Measurements from ENCODE around the gene BCAP29. TPM values are rescaled to one million over a fixed set of nuclear protein-coding genes. Genes with fewer than 3 reads are reported as not detected.

BCAP29 gene
- total and polyA plus RNA-seq, 7 donors: 15.6 to 173 (median 104) TPM

DNA sequence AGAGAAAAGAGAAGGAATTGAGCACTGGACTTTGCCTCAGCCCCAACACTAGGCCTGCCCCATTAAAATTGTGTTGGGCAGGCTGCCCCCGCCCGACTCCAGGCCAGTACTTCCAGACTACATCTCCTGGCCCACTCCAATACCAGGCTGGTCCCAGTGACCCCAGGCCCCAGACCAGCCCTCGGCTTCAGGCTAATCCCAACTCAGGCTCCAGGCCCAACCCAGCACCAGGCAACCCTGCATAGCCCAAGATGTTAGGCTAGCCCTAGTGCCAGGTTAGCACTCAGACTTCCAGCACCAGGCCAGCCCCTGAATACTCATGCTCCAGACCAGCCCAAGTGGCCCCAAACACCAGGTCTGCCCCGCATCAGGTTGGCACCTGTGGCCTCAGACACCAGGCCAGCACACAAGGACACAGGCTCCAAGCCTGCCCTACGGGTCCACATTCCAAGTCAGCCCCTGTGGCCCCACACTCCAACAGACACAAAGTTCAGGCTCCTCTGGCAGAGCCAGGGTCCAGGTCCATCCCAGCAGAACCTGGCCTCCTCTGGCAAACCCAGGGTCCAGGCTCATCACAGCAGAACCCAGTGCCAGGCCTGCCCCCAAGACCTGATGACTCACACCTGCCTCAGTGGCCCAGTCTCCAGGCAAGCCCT, 36.6 kb upstream of the BCAP29 start:
- peak; percentile 57 for DNase-seq
- TF ChIP-seq POLR2AphosphoS5 (IDR thresholded peaks at IDR 0.05) (no peak), POLR2A (IDR thresholded peaks at IDR 0.05) (no peak), EP300 (IDR thresholded peaks at IDR 0.05) (no peak)
- TF ChIP-seq, protein P1, sequence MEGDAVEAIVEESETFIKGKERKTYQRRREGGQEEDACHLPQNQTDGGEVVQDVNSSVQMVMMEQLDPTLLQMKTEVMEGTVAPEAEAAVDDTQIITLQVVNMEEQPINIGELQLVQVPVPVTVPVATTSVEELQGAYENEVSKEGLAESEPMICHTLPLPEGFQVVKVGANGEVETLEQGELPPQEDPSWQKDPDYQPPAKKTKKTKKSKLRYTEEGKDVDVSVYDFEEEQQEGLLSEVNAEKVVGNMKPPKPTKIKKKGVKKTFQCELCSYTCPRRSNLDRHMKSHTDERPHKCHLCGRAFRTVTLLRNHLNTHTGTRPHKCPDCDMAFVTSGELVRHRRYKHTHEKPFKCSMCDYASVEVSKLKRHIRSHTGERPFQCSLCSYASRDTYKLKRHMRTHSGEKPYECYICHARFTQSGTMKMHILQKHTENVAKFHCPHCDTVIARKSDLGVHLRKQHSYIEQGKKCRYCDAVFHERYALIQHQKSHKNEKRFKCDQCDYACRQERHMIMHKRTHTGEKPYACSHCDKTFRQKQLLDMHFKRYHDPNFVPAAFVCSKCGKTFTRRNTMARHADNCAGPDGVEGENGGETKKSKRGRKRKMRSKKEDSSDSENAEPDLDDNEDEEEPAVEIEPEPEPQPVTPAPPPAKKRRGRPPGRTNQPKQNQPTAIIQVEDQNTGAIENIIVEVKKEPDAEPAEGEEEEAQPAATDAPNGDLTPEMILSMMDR (IDR thresholded peaks at IDR 0.05): no peak
- Histone ChIP-seq H3K27me3 (no peaks in the 10 kb centered on the region), H3K36me3 (peaks cover 0 to 50% (median 7%) of the 10 kb centered on the region in 4 donors), H3K9me3 (peaks cover 0 to 5% (median 2%) of the 10 kb centered on the region in 4 donors), H3K4me1 (no peaks in the 10 kb centered on the region), H3K4me3 (no peak overlapping the region), H3K27ac (no peak overlapping the region)
- intact Hi-C loops (cut with DNase I): no loop called here
- WGBS, 2 donors: 87 to 98% methylated on average over 5 of the region's 5 CpGs

DNA sequence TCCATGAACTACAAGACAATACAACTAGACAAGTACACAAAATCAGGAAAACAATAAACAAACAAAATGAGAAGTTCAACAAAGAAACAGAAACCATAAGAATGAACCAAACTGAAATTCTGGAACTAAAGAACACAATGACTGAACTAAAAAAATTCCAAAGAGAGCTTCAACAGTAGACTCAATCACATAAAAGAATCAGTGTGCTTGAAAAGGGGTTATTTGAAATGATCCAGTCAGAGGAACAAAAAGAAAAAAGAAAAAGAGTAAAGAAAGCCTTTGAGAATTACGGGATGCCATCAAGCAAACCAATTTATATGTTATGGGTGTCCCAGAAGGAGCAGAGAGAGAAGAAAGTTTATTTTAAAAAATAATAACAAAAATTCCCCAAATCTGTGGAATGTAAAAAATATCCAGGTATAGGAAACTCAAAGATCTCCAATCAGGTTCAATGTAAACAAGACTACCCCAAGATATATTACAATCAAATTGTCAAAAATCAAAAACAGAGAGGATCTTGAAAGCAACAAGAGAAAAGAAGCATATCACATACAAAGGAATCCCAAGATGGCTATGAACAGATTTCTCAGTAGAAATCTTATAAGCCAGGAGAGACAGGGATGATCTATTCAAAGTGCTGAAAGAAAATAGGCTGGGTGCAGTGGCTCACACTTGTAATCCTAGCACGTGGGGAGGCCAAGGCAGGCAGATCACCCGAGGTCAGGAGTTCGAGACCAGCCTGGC, 35.0 kb upstream of the BCAP29 start:
- 98 to 99% methylated on average over 4 of the region's 4 CpGs for WGBS, 2 donors
- Histone ChIP-seq H3K27me3 (no peaks in the 10 kb centered on the region), H3K27ac (no peak overlapping the region), H3K4me3 (no peak overlapping the region), H3K4me1 (no peaks in the 10 kb centered on the region), H3K36me3 (peaks cover 0 to 50% (median 7%) of the 10 kb centered on the region in 4 donors), H3K9me3 (peaks cover 0 to 5% (median 2%) of the 10 kb centered on the region in 4 donors)
- no peak for DNase-seq
- intact Hi-C loops (cut with DNase I): no loop called here
- TF ChIP-seq, protein P1 (IDR thresholded peaks at IDR 0.05): no peak
- TF ChIP-seq POLR2A (IDR thresholded peaks at IDR 0.05) (no peak), EP300 (IDR thresholded peaks at IDR 0.05) (no peak), POLR2AphosphoS5 (IDR thresholded peaks at IDR 0.05) (no peak)

DNA sequence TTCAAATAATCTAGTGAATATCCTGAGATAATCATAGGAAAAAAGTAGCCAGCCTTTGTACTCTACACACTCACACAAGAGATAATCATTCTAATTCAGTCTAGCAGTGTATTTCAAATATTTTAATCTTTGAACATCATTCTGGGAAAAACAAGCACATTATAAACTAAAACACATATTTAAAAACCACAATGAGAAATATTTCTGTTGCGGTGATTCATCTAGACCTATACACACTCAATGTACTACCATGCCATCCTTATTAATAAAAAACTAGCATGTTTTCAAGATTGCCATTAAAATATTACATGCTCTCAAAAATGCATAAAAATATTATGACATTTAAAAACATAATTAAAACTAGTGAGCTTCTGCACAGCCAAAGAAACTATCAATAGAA, 28.1 kb upstream of the BCAP29 start:
- intact Hi-C loops (cut with DNase I): no loop called here
- peaks cover 5 to 52% (median 7%) of the 10 kb centered on the region in 4 donors for H3K36me3 ChIP-seq

DNA sequence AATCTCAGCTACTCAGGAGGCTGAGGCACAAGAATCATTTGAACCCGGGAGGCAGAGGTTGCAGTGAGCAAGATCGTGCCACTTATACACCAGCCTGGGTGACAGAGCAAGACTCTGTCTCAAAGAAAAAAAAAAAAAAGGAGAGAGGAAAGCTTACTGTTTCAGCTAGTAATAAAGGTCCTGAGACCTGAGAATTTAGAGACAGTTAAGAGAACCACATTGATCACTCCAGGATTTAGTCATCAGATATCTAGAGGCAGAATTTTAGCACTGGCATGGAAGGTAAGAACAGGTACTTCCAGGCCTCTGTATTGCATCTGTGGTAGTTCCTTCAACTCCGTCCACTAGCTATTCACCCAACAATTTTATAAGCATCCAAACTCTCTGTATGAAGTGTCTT, 24.2 kb upstream of the BCAP29 start:
- no peak overlapping the region for H3K4me3 ChIP-seq
- no peak for TF ChIP-seq POLR2AphosphoS5 (IDR thresholded peaks at IDR 0.05)
- TF ChIP-seq POLR2A (IDR thresholded peaks at IDR 0.05): no peak
- TF ChIP-seq, protein P1 (IDR thresholded peaks at IDR 0.05): no peak
- no peak for TF ChIP-seq EP300 (IDR thresholded peaks at IDR 0.05)
- intact Hi-C loops (cut with DNase I): no loop called here
- H3K27ac ChIP-seq: no peak overlapping the region
- no peaks in the 10 kb centered on the region for H3K9me3 ChIP-seq
- H3K27me3 ChIP-seq: no peaks in the 10 kb centered on the region
- 96 to 97% methylated on average over 3 of the region's 3 CpGs for WGBS, 2 donors
- peaks cover 4 to 52% (median 5%) of the 10 kb centered on the region in 4 donors for H3K36me3 ChIP-seq
- H3K4me1 ChIP-seq: peaks cover 0 to 17% (median 8%) of the 10 kb centered on the region in 4 donors
- DNase-seq: no peak

More for the DNA sequence above, 28.1 kb upstream of the BCAP29 start:
- no peak overlapping the region for H3K4me3 ChIP-seq
- H3K27ac ChIP-seq: no peak overlapping the region
- no peak for TF ChIP-seq EP300 (IDR thresholded peaks at IDR 0.05)
- WGBS, 2 donors: 94 to 97% methylated on average over 1 of the region's 1 CpG
- no peak for DNase-seq
- H3K27me3 ChIP-seq: no peaks in the 10 kb centered on the region
- H3K4me1 ChIP-seq: no peaks in the 10 kb centered on the region
- no peaks in the 10 kb centered on the region for H3K9me3 ChIP-seq

DNA sequence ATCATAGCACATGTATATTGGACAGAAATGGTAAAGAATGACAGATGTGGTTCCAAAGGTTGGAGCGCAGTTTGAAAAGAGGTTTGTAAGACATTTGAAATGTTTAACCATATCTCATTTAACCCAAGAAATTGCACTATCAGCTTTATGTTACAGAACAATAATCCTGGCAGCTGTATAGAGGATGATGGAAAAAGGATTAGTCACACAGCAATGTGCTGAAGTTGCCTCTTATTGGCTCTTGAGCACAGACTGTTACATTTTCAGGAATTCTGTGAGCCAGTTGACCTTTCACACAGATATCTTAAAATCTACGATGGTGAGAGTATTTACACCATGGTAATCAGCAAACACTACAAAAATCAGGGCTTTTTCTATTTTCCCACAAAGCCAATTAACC, 20.2 kb upstream of the BCAP29 start:
- intact Hi-C loops (cut with DNase I): loop anchor here (5.0 to 10.0 kb wide), 4 partner anchors 37 to 395 kb away; partner anchors contain the start of genes CBLL1 and HBP1

More for the DNA sequence above, 20.2 kb upstream of the BCAP29 start:
- peak overlapping the region in 1 of 4 donors; percentile 33 for H3K27ac ChIP-seq
- DNase-seq: no peak
- H3K27me3 ChIP-seq: no peaks in the 10 kb centered on the region
- WGBS, 2 donors: 46 to 78% methylated on average over 2 of the region's 2 CpGs
- H3K4me3 ChIP-seq: no peak overlapping the region
- peaks cover 0 to 43% (median 27%) of the 10 kb centered on the region in 4 donors for H3K4me1 ChIP-seq
- no peaks in the 10 kb centered on the region for H3K9me3 ChIP-seq
- TF ChIP-seq POLR2A (IDR thresholded peaks at IDR 0.05) (no peak), EP300 (IDR thresholded peaks at IDR 0.05) (no peak), POLR2AphosphoS5 (IDR thresholded peaks at IDR 0.05) (no peak)
- TF ChIP-seq, protein P1 (IDR thresholded peaks at IDR 0.05): no peak
- peaks cover 0 to 30% (median 5%) of the 10 kb centered on the region in 4 donors for H3K36me3 ChIP-seq

All from sigmoid colon (tissue), 7 donors.